Epithelial cell of esophagus (primary cell): Measurements from ENCODE around the gene GATA5.

Source experiments
- DNase-seq: peaks from one replicate; pipeline ENCODE4 v3.0.0; 2010; ENCODE audit warnings: low read depth
- H3K4me3 ChIP-seq: 2 replicates; pipeline ENCODE4 v1.5.1; 2011; ENCODE audit warnings: mild to moderate bottlenecking, low read length, control low read depth
- TF ChIP-seq, protein P1 (sequence below): IDR thresholded peaks from 2 replicates; pipeline ENCODE4 v1.5.1; 2011; ENCODE audit warnings: low read depth, mild to moderate bottlenecking, low read length, control low read depth, inconsistent platforms; ENCODE audit not compliant: insufficient read depth; ENCODE audit errors: missing control alignments

The GATA5 gene

DNA sequence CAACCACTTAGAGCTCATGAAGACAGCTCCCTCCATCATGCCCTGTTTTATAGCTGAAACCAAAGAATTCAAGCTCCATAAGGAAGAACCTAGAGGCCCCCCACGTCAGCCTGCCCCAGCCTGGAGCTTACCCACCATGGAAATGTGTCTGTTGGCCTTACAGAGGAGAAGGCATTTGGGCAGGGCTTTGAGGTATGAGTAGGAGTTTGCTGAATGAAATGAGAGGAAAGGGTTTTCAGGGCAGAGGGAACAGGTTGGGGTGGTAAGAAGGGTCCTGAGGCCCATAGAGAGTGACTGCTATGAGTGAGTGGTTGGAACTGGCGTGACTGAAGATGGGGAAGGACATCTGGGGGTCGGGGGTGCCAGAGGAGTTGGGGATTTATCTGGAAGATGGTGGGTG, 12.7 kb upstream of the GATA5 start:
- TF ChIP-seq, protein P1, sequence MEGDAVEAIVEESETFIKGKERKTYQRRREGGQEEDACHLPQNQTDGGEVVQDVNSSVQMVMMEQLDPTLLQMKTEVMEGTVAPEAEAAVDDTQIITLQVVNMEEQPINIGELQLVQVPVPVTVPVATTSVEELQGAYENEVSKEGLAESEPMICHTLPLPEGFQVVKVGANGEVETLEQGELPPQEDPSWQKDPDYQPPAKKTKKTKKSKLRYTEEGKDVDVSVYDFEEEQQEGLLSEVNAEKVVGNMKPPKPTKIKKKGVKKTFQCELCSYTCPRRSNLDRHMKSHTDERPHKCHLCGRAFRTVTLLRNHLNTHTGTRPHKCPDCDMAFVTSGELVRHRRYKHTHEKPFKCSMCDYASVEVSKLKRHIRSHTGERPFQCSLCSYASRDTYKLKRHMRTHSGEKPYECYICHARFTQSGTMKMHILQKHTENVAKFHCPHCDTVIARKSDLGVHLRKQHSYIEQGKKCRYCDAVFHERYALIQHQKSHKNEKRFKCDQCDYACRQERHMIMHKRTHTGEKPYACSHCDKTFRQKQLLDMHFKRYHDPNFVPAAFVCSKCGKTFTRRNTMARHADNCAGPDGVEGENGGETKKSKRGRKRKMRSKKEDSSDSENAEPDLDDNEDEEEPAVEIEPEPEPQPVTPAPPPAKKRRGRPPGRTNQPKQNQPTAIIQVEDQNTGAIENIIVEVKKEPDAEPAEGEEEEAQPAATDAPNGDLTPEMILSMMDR: no peak
- DNase-seq: no peak

DNA sequence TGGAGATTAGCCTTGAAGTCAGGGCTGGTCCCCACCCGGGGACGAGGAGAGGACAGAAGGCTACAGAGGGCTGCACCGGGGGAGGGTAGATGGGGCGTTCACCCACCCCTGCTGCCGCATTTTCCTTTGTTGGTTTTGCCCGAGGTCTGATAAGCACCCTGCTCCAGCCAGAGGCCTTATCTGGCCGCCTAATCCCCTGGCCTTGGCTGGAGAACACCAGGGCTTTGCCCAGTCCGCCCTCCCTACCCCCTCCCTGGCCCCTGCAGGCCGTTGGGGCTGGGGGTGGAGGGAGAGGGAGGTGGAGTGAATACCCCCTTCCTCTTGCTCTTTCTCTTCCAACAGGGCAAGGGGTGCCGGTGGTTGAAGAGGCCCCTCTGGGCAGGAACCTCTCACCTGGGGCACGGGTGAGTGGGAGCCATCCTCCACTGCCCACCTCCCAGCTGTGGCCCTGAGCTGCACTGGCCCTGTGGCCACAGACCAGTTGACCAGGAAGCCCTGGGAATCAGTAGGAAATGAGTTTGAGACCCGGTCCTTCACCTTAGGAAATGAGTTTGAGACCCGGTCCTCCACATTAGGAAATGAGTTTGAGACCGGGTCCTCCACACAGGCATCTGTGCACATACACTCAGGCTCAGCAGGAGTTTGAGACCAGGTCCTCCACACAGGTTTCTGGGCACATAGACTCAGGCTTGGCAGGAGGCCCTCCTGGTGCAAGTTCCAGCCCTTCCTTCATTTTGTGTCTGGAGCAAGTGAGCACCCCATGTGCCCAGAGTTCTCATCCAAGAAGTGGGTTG, 12.0 kb upstream of the GATA5 start:
- no peak overlapping the region for H3K4me3 ChIP-seq
- TF ChIP-seq, protein P1: no peak
- no peak for DNase-seq

More for the DNA sequence above, 12.7 kb upstream of the GATA5 start:
- no peak overlapping the region for H3K4me3 ChIP-seq

DNA sequence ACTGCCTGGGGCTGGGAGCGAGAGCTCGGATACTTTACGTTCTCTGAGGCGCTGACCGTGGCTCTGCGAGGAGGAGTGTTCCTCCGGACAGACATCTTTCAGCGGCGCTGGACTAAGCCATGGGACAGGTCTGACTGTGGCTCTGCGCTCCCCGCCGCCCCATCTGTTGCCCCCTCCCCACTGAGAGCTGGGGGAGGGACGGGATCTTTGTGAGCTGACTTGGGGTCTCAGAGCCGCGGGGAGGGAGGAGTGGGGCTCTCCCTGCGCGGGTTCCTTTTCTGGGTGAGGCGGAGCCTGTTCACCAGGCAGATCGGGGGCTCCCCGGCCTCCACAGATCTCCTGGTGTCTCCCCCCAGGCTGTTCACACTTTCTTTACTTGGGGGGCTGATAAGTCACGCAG, 11.3 kb upstream of the GATA5 start:
- H3K4me3 ChIP-seq: no peak overlapping the region
- TF ChIP-seq, protein P1: no peak
- no peak for DNase-seq

DNA sequence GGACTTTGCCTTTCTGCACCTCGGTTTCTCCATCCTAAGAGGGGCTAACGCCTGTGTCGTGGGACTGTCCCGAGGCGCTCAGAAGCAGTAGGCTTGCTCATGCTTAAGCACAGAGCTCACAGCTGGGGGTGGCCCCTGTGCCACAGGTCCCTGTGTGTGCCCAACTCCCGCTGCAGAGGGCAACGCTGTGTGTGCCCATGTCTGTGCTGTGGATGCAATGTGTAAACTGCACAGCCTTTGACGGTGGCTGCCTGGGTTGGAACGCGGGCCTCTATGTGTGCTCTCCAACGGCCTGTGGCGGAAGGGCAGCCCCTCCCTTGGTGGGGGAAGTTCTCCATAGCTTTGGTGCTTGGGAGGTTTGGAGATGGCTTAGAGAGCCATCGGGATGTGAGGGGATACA, 10.7 kb upstream of the GATA5 start:
- TF ChIP-seq, protein P1: no peak
- H3K4me3 ChIP-seq: no peak overlapping the region
- DNase-seq: no peak

DNA sequence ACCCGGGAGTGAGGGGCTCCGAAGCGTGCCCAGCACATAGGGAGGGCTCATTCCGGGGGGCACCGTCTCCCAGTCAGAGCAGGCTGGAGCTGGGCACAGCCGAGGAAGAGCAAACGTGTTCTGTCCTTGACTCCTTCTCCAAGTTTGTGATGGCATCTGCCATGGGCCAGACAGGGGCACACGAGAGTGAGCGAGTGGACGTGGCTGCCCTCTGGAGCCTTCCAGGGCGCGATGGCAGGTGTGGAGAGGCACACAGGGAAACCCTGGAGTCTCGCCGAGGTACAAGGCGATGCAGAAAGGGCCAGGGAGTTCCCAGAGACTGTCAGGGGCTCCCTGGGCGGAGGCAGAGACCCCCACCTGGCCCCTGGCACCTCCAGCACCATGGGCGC, 9.9 kb upstream of the GATA5 start:
- TF ChIP-seq, protein P1: no peak
- no peak for DNase-seq
- H3K4me3 ChIP-seq: no peak overlapping the region

DNA sequence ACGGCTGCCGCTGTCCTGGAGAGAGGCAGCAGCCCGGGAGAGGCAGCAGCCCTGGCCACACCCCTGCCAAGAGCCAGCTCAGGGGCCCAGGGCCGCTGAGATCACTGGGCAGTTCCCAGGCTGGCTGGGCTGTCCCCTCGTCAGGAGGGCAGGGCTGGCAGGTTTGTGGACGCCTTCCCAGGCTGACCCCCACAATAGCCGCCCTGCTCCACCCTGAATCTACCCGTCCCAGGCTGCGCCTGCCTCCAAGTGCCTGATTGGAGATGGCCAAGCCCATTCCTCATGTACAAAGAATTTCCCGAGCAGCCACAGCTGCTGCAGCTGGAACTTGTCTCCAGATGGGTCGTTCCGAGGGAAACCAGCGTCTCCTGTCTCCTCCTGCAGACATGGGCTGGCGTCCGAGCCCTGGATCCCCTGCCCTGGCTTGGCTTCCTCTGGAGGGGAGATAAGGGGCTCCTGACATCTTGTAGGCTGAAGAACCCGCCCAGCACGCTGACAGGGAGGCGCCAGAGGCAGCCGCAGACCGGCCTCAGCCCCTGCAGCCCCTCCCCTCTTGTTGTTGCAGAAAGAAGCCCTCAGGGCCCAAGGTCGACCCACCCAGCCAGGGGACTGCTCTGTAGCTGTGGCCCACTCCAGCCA, 9.4 kb upstream of the GATA5 start:
- peak; percentile 26 for DNase-seq
- H3K4me3 ChIP-seq: no peak overlapping the region
- TF ChIP-seq, protein P1: no peak
